ENCODE data around the gene RAI1. TPM values are rescaled to one million over a fixed set of nuclear protein-coding genes. Genes with fewer than 3 reads are reported as not detected.

Gene RAI1
- total RNA-seq, 2 donors from 2014 or later: 35.9 to 42.9 TPM

DNA sequence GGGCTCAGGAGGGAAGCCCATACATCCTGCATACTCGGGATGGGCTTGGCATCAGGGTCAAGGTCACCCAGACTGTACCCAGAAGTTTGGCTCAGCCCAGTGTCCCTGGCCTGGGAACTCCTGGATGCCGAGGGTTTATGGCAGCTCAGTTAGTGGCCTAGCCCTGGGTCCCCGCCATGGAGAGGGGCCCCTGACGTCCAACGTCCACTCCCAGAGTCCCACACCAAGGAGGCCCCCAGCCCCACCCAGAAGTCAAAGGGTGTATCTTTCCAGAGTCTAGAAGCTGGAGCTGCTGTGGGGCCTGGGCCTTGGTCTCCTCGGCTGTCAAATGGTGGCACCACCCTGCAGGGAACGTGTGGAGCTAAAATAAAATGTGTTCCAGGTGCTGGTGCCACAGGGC, 79.1 kb downstream of the RAI1 start:
- no peak overlapping the region for H3K9ac ChIP-seq (ENCODE audit: extremely low read depth, low read length, poor library complexity, severe bottlenecking)
- WGBS, 2 experiments (ENCODE audit: insufficient coverage in 1 of 2, insufficient read length in 1 of 2): 94 to 95% methylated on average over 5 to 7 of the region's 7 CpGs
- no peaks in the 10 kb centered on the region for H3K9me3 Mint-ChIP-seq
- H3K36me3 Mint-ChIP-seq (ENCODE audit: low read depth): peaks cover 16% of the 10 kb centered on the region
- H3K27me3 Mint-ChIP-seq (ENCODE audit: insufficient read depth): no peaks in the 10 kb centered on the region
- H3K9me3 ChIP-seq (ENCODE audit: control insufficient read depth, low read length): no peaks in the 10 kb centered on the region
- no peaks in the 10 kb centered on the region for H3K4me1 ChIP-seq (ENCODE audit: control insufficient read depth, insufficient read depth, low read length)
- H3K36me3 ChIP-seq (ENCODE audit: control insufficient read depth, insufficient read depth, low read length): peaks cover 29% of the 10 kb centered on the region
- H3K27me3 ChIP-seq (ENCODE audit: control insufficient read depth, insufficient read depth, low read length, poor library complexity, severe bottlenecking): no peaks in the 10 kb centered on the region
- DNase-seq: no peak
- H3K4me1 Mint-ChIP-seq: no peaks in the 10 kb centered on the region
- H3K27ac ChIP-seq (ENCODE audit: low read depth, low read length): no peak overlapping the region
- no peak overlapping the region for H3K27ac Mint-ChIP-seq
- H3K4me3 ChIP-seq (ENCODE audit: low read length): no peak overlapping the region
- no peak overlapping the region for H3K4me3 Mint-ChIP-seq
- TF ChIP-seq CTCF (conservative IDR thresholded peaks at IDR 0.05): no peak

- DNase-seq: no peak
- H3K4me1 ChIP-seq (ENCODE audit: control insufficient read depth, insufficient read depth, low read length): peaks cover 3% of the 10 kb centered on the region
- H3K36me3 ChIP-seq (ENCODE audit: control insufficient read depth, insufficient read depth, low read length): peaks cover 29% of the 10 kb centered on the region
- Mint-ChIP-seq H3K36me3 (ENCODE audit: low read depth) (peaks cover 16% of the 10 kb centered on the region), H3K9me3 (no peaks in the 10 kb centered on the region), H3K4me3 (no peak overlapping the region), H3K27ac (no peak overlapping the region), H3K27me3 (ENCODE audit: insufficient read depth) (no peaks in the 10 kb centered on the region), H3K4me1 (no peaks in the 10 kb centered on the region)
- no peaks in the 10 kb centered on the region for H3K27me3 ChIP-seq (ENCODE audit: control insufficient read depth, insufficient read depth, low read length, poor library complexity, severe bottlenecking)
- no peaks in the 10 kb centered on the region for H3K9me3 ChIP-seq (ENCODE audit: control insufficient read depth, low read length)
- 95% methylated on average over 5 to 8 of the region's 8 CpGs for WGBS, 2 experiments (ENCODE audit: insufficient coverage in 1 of 2, insufficient read length in 1 of 2)
- H3K27ac ChIP-seq (ENCODE audit: low read depth, low read length): no peak overlapping the region
- H3K9ac ChIP-seq (ENCODE audit: extremely low read depth, low read length, poor library complexity, severe bottlenecking): no peak overlapping the region
- no peak for TF ChIP-seq CTCF (conservative IDR thresholded peaks at IDR 0.05)
- no peak overlapping the region for H3K4me3 ChIP-seq (ENCODE audit: low read length)
Measured at GRCh38 chr17:17760872-17761550, 79.8 kb downstream of the RAI1 start.

- Mint-ChIP-seq H3K36me3 (ENCODE audit: low read depth) (peaks cover 16% of the 10 kb centered on the region), H3K27me3 (ENCODE audit: insufficient read depth) (no peaks in the 10 kb centered on the region), H3K27ac (no peak overlapping the region), H3K4me1 (no peaks in the 10 kb centered on the region), H3K9me3 (no peaks in the 10 kb centered on the region), H3K4me3 (no peak overlapping the region)
- no peak overlapping the region for H3K4me3 ChIP-seq (ENCODE audit: low read length)
- H3K4me1 ChIP-seq (ENCODE audit: control insufficient read depth, insufficient read depth, low read length): peaks cover 4% of the 10 kb centered on the region
- H3K27ac ChIP-seq (ENCODE audit: low read depth, low read length): peak overlapping the region; percentile 19
- no peak overlapping the region for H3K9ac ChIP-seq (ENCODE audit: extremely low read depth, low read length, poor library complexity, severe bottlenecking)
- H3K27me3 ChIP-seq (ENCODE audit: control insufficient read depth, insufficient read depth, low read length, poor library complexity, severe bottlenecking): no peaks in the 10 kb centered on the region
- no peak for DNase-seq
- no peak for TF ChIP-seq CTCF (conservative IDR thresholded peaks at IDR 0.05)
- no peaks in the 10 kb centered on the region for H3K9me3 ChIP-seq (ENCODE audit: control insufficient read depth, low read length)
- peaks cover 22% of the 10 kb centered on the region for H3K36me3 ChIP-seq (ENCODE audit: control insufficient read depth, insufficient read depth, low read length)
- 95% methylated on average over 4 to 11 of the region's 11 CpGs for WGBS, 2 experiments (ENCODE audit: insufficient coverage in 1 of 2, insufficient read length in 1 of 2)
Measured at GRCh38 chr17:17761894-17762743, 80.9 kb downstream of the RAI1 start.

All from endodermal cell (in vitro differentiated cells).